Measurements from ENCODE around the gene LSMEM2. TPM values are rescaled to one million over a fixed set of nuclear protein-coding genes. Genes with fewer than 3 reads are reported as not detected.

The LSMEM2 gene
- total RNA-seq, 1 donor from 2014 or later: not detected

GRCh38 chr3:50322386-50323091 is 43.7 kb downstream of the LSMEM2 start, which contains the start of gene HYAL2:
HYAL2 (minus strand) TSS chr3:50322745; CDS start chr3:50320489, 2,256 bp downstream.
- Histone ChIP-seq H3K4me1 (peaks cover 64% of the 10 kb centered on the region), H3K27me3 (no peaks in the 10 kb centered on the region), H3K9me3 (no peaks in the 10 kb centered on the region), H3K27ac (peak within 1 kb of the TSS; percentile 98), H3K36me3 (peaks cover 32% of the 10 kb centered on the region), H3K4me3 (peak within 1 kb of the TSS; percentile 66)
- ATAC-seq (peak; percentile 1), DNase-seq (peak; percentile 77)
- intact Hi-C loops (cut with DNase I): no loop called here
- no peak for TF ChIP-seq CTCF (IDR thresholded peaks at IDR 0.05)

GRCh38 chr3:50323092-50323600 is 44.3 kb downstream of the LSMEM2 start:
- Histone ChIP-seq H3K36me3 (peaks cover 26% of the 10 kb centered on the region), H3K4me1 (peaks cover 60% of the 10 kb centered on the region), H3K27ac (peak overlapping the region; percentile 98), H3K9me3 (no peaks in the 10 kb centered on the region), H3K27me3 (no peaks in the 10 kb centered on the region), H3K4me3 (peak overlapping the region; percentile 66)
- intact Hi-C loops (cut with DNase I): no loop called here
- DNase-seq (no peak), ATAC-seq (no peak)
- no peak for TF ChIP-seq CTCF (IDR thresholded peaks at IDR 0.05)

GRCh38 chr3:50323614-50324199 is 44.8 kb downstream of the LSMEM2 start:
- ATAC-seq (peak; percentile 1), DNase-seq (peak; percentile 69)
- Histone ChIP-seq H3K36me3 (peaks cover 20% of the 10 kb centered on the region), H3K27ac (peak overlapping the region; percentile 98), H3K4me3 (peak overlapping the region; percentile 11), H3K9me3 (no peaks in the 10 kb centered on the region), H3K27me3 (no peaks in the 10 kb centered on the region), H3K4me1 (peaks cover 60% of the 10 kb centered on the region)
- intact Hi-C loops (cut with DNase I): no loop called here
- no peak for TF ChIP-seq CTCF (IDR thresholded peaks at IDR 0.05)

GRCh38 chr3:50324351-50325112 is 45.6 kb downstream of the LSMEM2 start:
- peak overlapping the region; percentile 98 for H3K27ac ChIP-seq
- H3K27me3 ChIP-seq: no peaks in the 10 kb centered on the region
- intact Hi-C loops (cut with DNase I): no loop called here
- H3K36me3 ChIP-seq: peaks cover 20% of the 10 kb centered on the region
- ATAC-seq (peak; percentile 17), DNase-seq (peak; percentile 86)
- no peaks in the 10 kb centered on the region for H3K9me3 ChIP-seq
- H3K4me1 ChIP-seq: peaks cover 54% of the 10 kb centered on the region
- H3K4me3 ChIP-seq: peak overlapping the region; percentile 2
- peak; percentile 90 for TF ChIP-seq CTCF (IDR thresholded peaks at IDR 0.05)

- peaks cover 48% of the 10 kb centered on the region for H3K4me1 ChIP-seq
- no peaks in the 10 kb centered on the region for H3K9me3 ChIP-seq
- intact Hi-C loops (cut with DNase I): no loop called here
- H3K27ac ChIP-seq: peak overlapping the region; percentile 98
- no peak overlapping the region for H3K4me3 ChIP-seq
- ATAC-seq: no peak
- DNase-seq: no peak
- H3K36me3 ChIP-seq: peaks cover 24% of the 10 kb centered on the region
- no peak for TF ChIP-seq CTCF (IDR thresholded peaks at IDR 0.05)
- H3K27me3 ChIP-seq: no peaks in the 10 kb centered on the region
Measured at GRCh38 chr3:50325113-50325480, 46.2 kb downstream of the LSMEM2 start.
